ENCODE data around the gene LINC00237.

Gene LINC00237

DNA sequence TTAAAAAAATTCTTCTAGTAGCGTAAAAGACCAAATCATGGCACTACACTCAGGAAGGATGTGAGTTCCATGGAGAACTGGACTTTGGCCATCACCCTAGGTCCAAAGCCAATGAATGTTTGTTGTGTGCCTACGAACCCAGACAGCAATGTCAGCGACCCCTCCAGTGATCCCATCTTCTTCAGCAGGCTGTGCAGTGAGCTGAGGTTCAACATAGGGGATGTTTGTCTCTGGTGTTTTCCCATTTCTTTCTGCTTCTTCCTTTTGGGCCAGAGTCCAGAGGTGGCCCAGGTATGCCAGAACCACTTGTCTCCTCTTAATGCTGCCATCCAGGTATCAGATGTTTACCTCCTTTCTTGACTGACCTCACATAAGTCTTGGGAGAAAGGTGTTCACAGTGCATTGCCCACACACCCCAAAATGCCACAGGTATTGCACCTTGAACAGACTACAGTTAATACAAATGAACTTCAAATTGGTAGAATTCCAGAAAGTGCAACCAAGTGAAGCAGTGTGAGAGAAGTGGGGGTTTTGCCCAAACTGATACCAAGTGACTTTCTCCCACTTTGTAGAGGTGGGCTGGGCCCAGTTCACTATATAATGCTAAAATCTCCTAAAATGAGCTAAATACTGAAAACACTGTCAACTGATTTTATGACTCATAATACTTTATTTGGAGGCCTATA, 33.9 kb upstream of the LINC00237 start:
- H3K9ac ChIP-seq, result no peak overlapping the region
- no peaks in the 10 kb centered on the region for H3K9me3 ChIP-seq
- no peaks in the 10 kb centered on the region for H3K27me3 ChIP-seq
- no peak for TF ChIP-seq Cebpa-rat (IDR thresholded peaks at IDR 0.05)
- H3K27ac ChIP-seq, result no peak overlapping the region
- H3K4me2 ChIP-seq, result no peak overlapping the region
- no peaks in the 10 kb centered on the region for H3K4me1 ChIP-seq
- H4K20me1 ChIP-seq, result no peaks in the 10 kb centered on the region
- H3K4me3 ChIP-seq, result no peak overlapping the region
- peaks cover 32% of the 10 kb centered on the region for H3K36me3 ChIP-seq

DNA sequence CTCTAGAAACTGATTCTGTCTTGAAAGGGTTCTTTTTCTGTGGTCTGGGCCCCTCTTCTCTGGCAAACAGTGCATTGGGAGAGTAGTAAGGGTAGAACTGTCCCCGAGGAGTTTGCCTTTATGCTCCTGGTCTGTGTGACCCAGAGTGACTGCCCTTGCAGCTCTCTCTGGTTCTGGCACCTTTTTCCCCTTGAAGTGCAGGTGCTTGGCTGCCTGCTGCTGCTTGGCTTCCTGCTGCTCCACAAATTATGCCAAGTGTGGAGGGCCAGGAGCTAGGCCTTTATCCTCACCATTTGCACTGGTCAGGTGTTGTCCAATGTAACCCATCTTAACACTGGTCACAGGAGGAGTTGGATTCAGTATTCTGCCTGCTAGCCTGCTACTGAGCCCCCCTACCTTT, 30.9 kb upstream of the LINC00237 start:
- Histone ChIP-seq H3K27me3 (no peaks in the 10 kb centered on the region), H3K9me3 (no peaks in the 10 kb centered on the region), H3K4me1 (no peaks in the 10 kb centered on the region), H3K9ac (no peak overlapping the region), H3K4me3 (no peak overlapping the region), H4K20me1 (peaks cover 11% of the 10 kb centered on the region; the same call in 1 of the 2 replicates), H3K4me2 (no peak overlapping the region), H3K36me3 (peaks cover 54% of the 10 kb centered on the region), H3K27ac (no peak overlapping the region)
- TF ChIP-seq Cebpa-rat (IDR thresholded peaks at IDR 0.05), result no peak

GRCh38 chr20:21136015-21136732, 30.0 kb upstream of the LINC00237 start:
- no peak overlapping the region for H3K27ac ChIP-seq
- no peak overlapping the region for H3K4me3 ChIP-seq
- H3K4me1 ChIP-seq, result no peaks in the 10 kb centered on the region
- H3K4me2 ChIP-seq, result no peak overlapping the region
- H3K9ac ChIP-seq, result no peak overlapping the region
- peaks cover 11% of the 10 kb centered on the region; the same call in 1 of the 2 replicates for H4K20me1 ChIP-seq
- no peaks in the 10 kb centered on the region for H3K27me3 ChIP-seq
- no peaks in the 10 kb centered on the region for H3K9me3 ChIP-seq
- no peak for TF ChIP-seq Cebpa-rat (IDR thresholded peaks at IDR 0.05)
- H3K36me3 ChIP-seq, result peaks cover 54% of the 10 kb centered on the region

DNA sequence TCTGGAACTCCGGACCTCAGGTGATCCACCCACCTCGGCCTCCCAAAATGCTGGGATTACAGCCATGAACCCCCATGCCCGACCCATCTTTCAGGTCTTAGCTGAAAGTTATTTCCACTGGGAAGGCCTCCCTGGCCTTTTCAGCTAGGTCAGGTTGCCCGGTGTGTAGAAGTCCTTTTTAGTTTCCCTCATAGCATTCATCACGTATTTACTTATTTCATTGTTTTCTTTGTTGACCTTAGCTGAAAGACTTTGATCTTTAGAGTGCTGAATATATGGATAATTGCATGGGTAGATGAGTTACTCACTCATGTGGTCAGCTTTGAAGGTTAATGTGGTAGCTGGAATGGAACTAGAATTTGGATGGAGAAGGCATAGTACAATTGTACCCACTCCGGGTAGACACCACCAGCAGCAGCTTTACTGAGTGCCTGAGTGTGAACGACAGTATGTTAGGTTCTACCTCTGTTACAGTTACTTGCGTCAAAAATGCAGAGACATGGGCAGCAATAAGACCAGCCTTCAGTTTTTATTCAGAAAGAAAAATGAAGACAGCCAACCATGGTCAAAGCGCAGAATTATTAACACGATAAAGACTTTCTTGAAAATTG, 28.8 kb upstream of the LINC00237 start:
- Histone ChIP-seq H3K4me2 (no peak overlapping the region), H3K27me3 (no peaks in the 10 kb centered on the region), H3K9ac (no peak overlapping the region), H3K9me3 (no peaks in the 10 kb centered on the region), H3K27ac (no peak overlapping the region), H3K4me1 (no peaks in the 10 kb centered on the region), H4K20me1 (peaks cover 11% of the 10 kb centered on the region; the same call in 1 of the 2 replicates), H3K36me3 (peaks cover 52% of the 10 kb centered on the region), H3K4me3 (no peak overlapping the region)
- TF ChIP-seq Cebpa-rat (IDR thresholded peaks at IDR 0.05), result no peak

DNA sequence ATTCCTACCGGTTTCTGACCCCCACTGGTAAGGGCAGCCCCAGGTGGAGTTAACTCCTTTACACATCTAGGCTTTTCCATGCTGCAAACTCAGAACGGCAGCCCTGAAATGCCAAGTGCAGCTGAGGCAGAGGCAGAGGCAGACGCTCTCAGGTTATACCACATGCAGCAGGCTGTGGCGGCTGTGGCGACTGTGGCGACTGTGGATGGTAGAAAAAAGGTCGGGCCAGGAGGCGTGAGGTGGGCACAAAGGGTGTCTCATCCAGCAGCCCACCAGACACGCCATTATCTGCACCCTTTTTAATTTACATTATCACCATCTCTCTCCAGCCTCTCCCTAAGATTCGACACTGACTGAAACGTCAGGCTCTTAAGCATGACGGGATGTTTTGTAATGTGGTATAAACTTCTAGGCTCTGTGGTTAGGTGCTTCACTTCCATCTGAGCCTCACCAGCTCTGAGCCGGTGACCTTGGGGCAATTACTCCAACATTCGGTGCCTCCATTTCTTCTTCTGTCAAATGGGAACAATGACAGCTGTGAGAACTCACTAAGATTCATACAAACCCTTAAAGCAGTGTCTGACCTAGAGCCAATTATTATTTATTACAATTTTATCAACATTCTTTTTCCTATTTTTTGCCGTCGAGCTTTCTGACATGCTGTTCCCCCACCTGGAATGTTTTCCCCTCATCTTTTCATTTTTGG, 27.9 kb upstream of the LINC00237 start:
- Histone ChIP-seq H3K36me3 (peaks cover 49% of the 10 kb centered on the region), H3K4me3 (no peak overlapping the region), H3K4me2 (no peak overlapping the region), H4K20me1 (peaks cover 11% of the 10 kb centered on the region; the same call in 1 of the 2 replicates), H3K27me3 (no peaks in the 10 kb centered on the region), H3K9ac (no peak overlapping the region), H3K9me3 (no peaks in the 10 kb centered on the region), H3K27ac (no peak overlapping the region), H3K4me1 (no peaks in the 10 kb centered on the region)
- no peak for TF ChIP-seq Cebpa-rat (IDR thresholded peaks at IDR 0.05)

GRCh38 chr20:21133404-21133803, 27.2 kb upstream of the LINC00237 start:
- H4K20me1 ChIP-seq, result peaks cover 11% of the 10 kb centered on the region; the same call in 1 of the 2 replicates
- no peak overlapping the region for H3K9ac ChIP-seq
- no peaks in the 10 kb centered on the region for H3K9me3 ChIP-seq
- no peaks in the 10 kb centered on the region for H3K27me3 ChIP-seq
- no peak overlapping the region for H3K4me3 ChIP-seq
- no peak overlapping the region for H3K27ac ChIP-seq
- no peak overlapping the region for H3K4me2 ChIP-seq
- no peaks in the 10 kb centered on the region for H3K4me1 ChIP-seq
- no peak for TF ChIP-seq Cebpa-rat (IDR thresholded peaks at IDR 0.05)
- peaks cover 49% of the 10 kb centered on the region for H3K36me3 ChIP-seq

DNA sequence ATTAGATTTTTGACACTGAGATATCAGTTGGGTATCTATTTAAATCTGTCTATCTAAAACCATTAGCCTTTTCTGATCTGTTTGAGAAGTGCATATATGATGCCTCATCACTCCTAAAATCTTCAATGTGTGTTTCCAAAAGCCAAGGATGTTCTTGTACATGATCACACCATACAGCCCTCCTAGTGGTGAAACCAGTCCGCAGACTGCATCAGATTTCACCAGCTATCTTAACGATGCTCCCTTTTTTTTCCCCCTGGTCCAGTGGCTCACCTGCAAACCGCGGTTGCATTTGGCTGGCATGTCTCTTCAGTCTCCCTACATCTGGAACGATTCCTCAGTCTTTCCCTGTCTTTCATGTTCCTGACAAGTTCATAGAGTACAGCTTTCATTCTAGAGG, 23.7 kb upstream of the LINC00237 start:
- no peak overlapping the region for H3K27ac ChIP-seq
- TF ChIP-seq Cebpa-rat (IDR thresholded peaks at IDR 0.05), result no peak
- no peak overlapping the region for H3K4me2 ChIP-seq

DNA sequence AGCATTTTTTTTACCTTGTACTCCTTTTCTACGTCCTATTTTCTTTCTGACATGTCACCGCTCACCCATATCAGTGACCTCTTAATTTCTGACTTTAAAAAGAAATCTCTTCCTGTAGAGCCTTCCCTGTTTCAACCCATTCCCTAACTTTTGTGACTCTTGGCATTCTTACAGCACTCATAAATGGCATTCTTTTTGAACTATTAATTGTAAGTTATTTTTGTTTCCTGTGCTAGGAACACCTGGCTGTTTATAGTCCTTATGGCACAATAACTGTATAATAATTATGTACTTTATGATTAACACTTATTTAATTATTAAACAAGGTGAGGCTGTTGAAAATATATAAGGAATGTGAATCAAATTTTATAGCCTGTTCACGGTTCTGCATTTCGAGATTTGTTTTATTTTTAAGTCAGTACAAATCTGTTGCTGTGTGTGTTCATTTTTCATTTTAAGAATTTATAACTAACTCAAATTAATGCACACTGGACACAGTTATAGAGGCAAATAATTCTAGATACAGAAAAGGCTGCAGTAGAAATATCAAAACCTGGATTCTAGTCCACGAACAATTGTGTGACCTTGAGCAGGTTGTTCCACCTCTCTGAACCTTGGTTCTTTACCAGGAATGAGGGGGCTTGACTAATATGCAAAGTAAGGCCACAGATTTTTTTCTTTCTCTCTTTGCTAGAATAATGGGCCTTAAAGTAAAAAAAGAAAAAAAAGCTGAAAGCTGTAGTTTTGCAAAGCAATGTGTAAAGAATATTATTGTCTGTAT, 21.2 kb upstream of the LINC00237 start:
- Histone ChIP-seq H3K36me3 (peaks cover 14% of the 10 kb centered on the region; the same call in 1 of the 2 replicates), H4K20me1 (no peaks in the 10 kb centered on the region; the same call in 1 of the 2 replicates), H3K4me1 (peaks cover 20% of the 10 kb centered on the region), H3K4me3 (peak overlapping the region; percentile 93), H3K9ac (0 out of 2 replicates have a peak overlapping the region, but pooled peaks have one; percentile 90), H3K9me3 (no peaks in the 10 kb centered on the region), H3K4me2 (peak overlapping the region; percentile 94), H3K27ac (no peak overlapping the region), H3K27me3 (no peaks in the 10 kb centered on the region)
- no peak for TF ChIP-seq Cebpa-rat (IDR thresholded peaks at IDR 0.05)

More for the DNA sequence above, 23.7 kb upstream of the LINC00237 start:
- Histone ChIP-seq H3K9me3 (no peaks in the 10 kb centered on the region), H3K4me1 (peaks cover 20% of the 10 kb centered on the region), H4K20me1 (peaks cover 10% of the 10 kb centered on the region; the same call in 1 of the 2 replicates), H3K36me3 (peaks cover 31% of the 10 kb centered on the region), H3K27me3 (no peaks in the 10 kb centered on the region), H3K9ac (no peak overlapping the region), H3K4me3 (no peak overlapping the region)

DNA sequence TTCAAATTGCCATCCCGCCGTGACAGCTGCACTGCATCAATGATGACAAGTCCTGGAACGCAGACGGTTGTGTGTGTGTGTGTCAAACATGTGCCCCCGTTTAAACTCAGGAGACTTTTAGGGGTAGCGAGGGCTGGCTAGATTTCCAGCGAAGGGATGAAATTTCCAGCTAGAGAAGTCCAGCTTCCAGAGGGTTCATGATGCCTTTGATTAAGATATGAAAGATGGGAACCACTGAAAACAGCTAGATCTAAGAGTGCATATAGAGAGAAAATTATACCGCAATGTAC, 20.4 kb upstream of the LINC00237 start:
- H3K27ac ChIP-seq, result peak overlapping the region; percentile 84

More for the DNA sequence above, 20.4 kb upstream of the LINC00237 start:
- H3K9me3 ChIP-seq, result no peaks in the 10 kb centered on the region
- peak overlapping the region; percentile 90 for H3K9ac ChIP-seq
- peak overlapping the region; percentile 94 for H3K4me2 ChIP-seq
- TF ChIP-seq Cebpa-rat (IDR thresholded peaks at IDR 0.05), result no peak
- H4K20me1 ChIP-seq, result no peaks in the 10 kb centered on the region; the same call in 1 of the 2 replicates
- peak overlapping the region; percentile 93 for H3K4me3 ChIP-seq
- no peaks in the 10 kb centered on the region for H3K27me3 ChIP-seq
- 0 out of 2 replicates have a peak, but pooled peaks cover 8% of the 10 kb centered on the region for H3K36me3 ChIP-seq
- H3K4me1 ChIP-seq, result peaks cover 20% of the 10 kb centered on the region
